GM18526 (cell line): Measurements from ENCODE around the gene ADSS2.

ENCODE experiments used
- POLR2A ChIP-seq: IDR thresholded peaks from 3 replicates; pipeline ENCODE4 v1.6.1; 2011; ENCODE audit not compliant: insufficient read length; ENCODE audit errors: extremely low read depth

Gene ADSS2

DNA sequence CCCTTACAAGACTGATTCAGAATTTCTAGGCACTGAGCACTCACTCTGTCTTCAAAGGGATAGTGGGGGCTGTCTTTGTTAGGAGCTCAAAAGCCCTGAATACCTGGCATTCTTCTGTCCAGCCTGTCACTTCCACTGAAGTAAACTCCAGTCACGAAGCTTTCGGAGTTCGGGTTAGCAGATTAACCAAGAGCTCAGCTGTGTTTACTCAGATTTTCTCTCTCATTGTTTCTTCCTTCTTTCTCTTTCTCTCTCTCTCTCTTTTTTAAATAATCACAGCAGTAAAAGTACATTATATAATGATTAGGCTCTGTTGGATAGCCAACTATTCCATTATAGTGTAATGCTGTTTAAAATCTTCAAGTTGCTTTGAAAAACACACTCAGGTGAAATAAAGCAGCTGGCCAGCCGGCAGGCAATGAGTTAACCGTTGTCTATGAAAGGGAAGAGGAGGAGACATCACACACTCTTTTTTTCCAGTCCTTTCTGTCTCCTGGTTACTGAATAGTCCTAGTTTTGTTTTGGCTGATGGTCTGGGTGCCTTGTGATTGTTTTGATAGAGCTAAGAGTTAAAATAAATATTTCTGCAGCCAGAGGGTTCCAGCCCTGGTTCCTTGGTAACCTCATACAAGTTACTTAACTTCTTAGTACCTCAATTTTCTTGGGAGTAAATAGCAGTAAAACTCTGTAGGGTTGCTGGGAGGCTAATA lies 89.8 kb downstream of the ADSS2 start:
- no peak for TF ChIP-seq POLR2A
